Thoracic aorta (tissue), 2 donors: ENCODE results near the gene NTRK3. TPM values are rescaled to one million over a fixed set of nuclear protein-coding genes. Genes with fewer than 3 reads are reported as not detected.

Experiments
- ATAC-seq: fragments of 150-250 bp; one replicate; pipeline ENCODE4 v1.8.0; 2017; ENCODE audit warnings: low read depth; ENCODE audit not compliant: insufficient number of reproducible peaks, low FRiP score
- DNase-seq: peaks from one replicate; pipeline ENCODE4 v3.0.0-alpha.2; 2020; ENCODE audit warnings: low spot score
- H3K27ac ChIP-seq, 2 donors: fragments of 200-600 bp; sonication (generic); 1 replicate in 1 of 2; 2 replicates in 1 of 2; pipeline ENCODE4 v1.5.1; 2016; ENCODE audit warnings: mild to moderate bottlenecking in 2 of 2, moderate library complexity in 2 of 2
- H3K27me3 ChIP-seq: fragments of 200-600 bp; sonication (generic); replicated peaks from 2 replicates; pipeline ENCODE4 v1.6.0; 2016; ENCODE audit warnings: mild to moderate bottlenecking; ENCODE audit not compliant: insufficient read depth
- H3K36me3 ChIP-seq: fragments of 200-600 bp; sonication (generic); one replicate; pipeline ENCODE4 v1.5.1; 2016
- H3K4me1 ChIP-seq, 2 donors: fragments of 200-600 bp; sonication (generic); 1 replicate in 1 of 2; 2 replicates in 1 of 2; pipeline versions ENCODE4 v1.5.1 to v1.6.0; 2016; ENCODE audit warnings: low read depth in 2 of 2, mild to moderate bottlenecking in 1 of 2; ENCODE audit not compliant: control insufficient read depth in 1 of 2
- H3K4me3 ChIP-seq: fragments of 200-600 bp; sonication (generic); 2 replicates; pipeline ENCODE4 v1.5.1; 2016; ENCODE audit warnings: mild to moderate bottlenecking
- H3K9me3 ChIP-seq: fragments of 200-600 bp; sonication (generic); 2 replicates; pipeline ENCODE4 v1.5.1; 2016
- total RNA-seq, 2 donors: library from RNA; depleted of rRNA; stranded (reverse); fragments of >200 nt; gene quantifications; one replicate each; pipeline versions ENCODE4 v1.1.0 to v1.2.3, GENCODE V29; 2016
- TF ChIP-seq, protein P1 (sequence below): fragments of 200-600 bp; sonication (generic); IDR thresholded peaks from one replicate; pipeline ENCODE4 v1.5.1; 2019; ENCODE audit warnings: antibody characterized with exemption

NTRK3 gene
- total RNA-seq, 2 donors from 2014 or later: 84.9 to 87.3 TPM

DNA sequence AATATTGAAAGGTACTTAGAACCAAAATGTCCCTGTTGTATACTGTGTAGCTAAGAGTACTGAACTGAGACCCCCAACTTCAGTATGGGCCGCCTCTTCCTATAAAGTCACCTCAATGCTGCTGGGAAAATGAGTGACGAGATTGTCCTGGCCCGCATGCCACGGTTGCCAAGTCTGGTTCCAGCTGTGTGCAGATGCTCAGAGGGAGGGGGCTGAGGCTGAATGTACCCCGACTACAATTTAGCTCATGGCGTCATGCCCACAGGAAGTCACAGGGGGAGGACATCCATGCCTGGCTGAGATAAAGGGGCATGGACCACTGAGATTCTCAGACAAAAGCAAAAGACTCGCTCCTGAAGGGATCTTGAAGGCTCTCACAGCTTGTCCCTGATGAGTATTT is 271.1 kb downstream of the NTRK3 start:
- no peaks in the 10 kb centered on the region for H3K27me3 ChIP-seq
- DNase-seq: no peak
- peaks cover 11 to 53% of the 10 kb centered on the region in 2 donors for H3K4me1 ChIP-seq
- TF ChIP-seq, protein P1, sequence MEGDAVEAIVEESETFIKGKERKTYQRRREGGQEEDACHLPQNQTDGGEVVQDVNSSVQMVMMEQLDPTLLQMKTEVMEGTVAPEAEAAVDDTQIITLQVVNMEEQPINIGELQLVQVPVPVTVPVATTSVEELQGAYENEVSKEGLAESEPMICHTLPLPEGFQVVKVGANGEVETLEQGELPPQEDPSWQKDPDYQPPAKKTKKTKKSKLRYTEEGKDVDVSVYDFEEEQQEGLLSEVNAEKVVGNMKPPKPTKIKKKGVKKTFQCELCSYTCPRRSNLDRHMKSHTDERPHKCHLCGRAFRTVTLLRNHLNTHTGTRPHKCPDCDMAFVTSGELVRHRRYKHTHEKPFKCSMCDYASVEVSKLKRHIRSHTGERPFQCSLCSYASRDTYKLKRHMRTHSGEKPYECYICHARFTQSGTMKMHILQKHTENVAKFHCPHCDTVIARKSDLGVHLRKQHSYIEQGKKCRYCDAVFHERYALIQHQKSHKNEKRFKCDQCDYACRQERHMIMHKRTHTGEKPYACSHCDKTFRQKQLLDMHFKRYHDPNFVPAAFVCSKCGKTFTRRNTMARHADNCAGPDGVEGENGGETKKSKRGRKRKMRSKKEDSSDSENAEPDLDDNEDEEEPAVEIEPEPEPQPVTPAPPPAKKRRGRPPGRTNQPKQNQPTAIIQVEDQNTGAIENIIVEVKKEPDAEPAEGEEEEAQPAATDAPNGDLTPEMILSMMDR: no peak
- no peaks in the 10 kb centered on the region for H3K9me3 ChIP-seq
- no peak for ATAC-seq
- no peak overlapping the region for H3K27ac ChIP-seq
- H3K36me3 ChIP-seq: no peaks in the 10 kb centered on the region
- no peak overlapping the region for H3K4me3 ChIP-seq

DNA sequence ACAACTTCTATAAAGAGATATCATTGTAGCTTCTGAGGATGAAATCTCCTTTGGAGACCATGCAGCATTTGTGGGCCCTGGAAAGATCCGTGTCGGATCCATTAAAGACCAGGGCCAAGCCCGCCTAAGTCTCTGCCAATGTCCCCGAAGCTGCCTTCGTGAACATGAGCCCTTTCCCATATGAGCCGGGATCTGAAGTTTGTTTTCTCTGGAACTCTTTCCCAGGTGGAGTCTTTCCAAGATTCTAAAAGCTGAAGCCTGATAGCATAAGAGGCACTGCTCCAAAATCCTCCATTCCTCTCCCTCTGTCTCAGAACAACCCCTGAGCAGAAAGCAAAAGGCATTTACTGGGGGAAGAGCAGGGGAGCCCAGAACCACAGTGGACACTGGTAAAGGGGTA is 274.6 kb downstream of the NTRK3 start:
- no peak overlapping the region for H3K4me3 ChIP-seq
- peaks cover 11 to 58% of the 10 kb centered on the region in 2 donors for H3K4me1 ChIP-seq
- no peaks in the 10 kb centered on the region for H3K36me3 ChIP-seq
- H3K27me3 ChIP-seq: no peaks in the 10 kb centered on the region
- ATAC-seq (no peak), DNase-seq (no peak)
- TF ChIP-seq, protein P1: no peak
- H3K27ac ChIP-seq: peak overlapping the region; percentile 47 to 68
- H3K9me3 ChIP-seq: no peaks in the 10 kb centered on the region

DNA sequence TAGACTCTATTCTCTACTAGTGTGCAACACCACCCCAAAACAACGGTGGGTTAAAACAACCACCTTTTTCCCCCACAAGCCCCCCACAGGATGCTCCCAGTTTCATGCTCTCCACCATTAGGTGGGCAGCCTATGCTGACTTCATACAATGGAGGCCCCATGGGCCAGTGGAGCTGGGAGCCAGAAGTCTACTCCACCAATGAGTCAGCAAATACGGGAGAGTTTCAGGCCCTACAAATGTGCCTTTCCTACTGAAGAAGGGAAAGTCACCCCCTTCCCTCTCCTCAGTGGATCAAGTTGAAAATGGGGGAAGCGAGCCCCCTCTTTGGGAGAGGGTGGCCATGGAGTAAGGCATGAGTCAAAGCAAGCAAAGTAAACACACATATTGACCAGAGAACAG is 278.6 kb downstream of the NTRK3 start:
- Histone ChIP-seq H3K4me3 (no peak overlapping the region), H3K9me3 (no peaks in the 10 kb centered on the region), H3K36me3 (no peaks in the 10 kb centered on the region), H3K27ac (no peak overlapping the region), H3K4me1 (peaks cover 11 to 59% of the 10 kb centered on the region in 2 donors), H3K27me3 (no peaks in the 10 kb centered on the region)
- TF ChIP-seq, protein P1: no peak
- DNase-seq (no peak), ATAC-seq (no peak)

DNA sequence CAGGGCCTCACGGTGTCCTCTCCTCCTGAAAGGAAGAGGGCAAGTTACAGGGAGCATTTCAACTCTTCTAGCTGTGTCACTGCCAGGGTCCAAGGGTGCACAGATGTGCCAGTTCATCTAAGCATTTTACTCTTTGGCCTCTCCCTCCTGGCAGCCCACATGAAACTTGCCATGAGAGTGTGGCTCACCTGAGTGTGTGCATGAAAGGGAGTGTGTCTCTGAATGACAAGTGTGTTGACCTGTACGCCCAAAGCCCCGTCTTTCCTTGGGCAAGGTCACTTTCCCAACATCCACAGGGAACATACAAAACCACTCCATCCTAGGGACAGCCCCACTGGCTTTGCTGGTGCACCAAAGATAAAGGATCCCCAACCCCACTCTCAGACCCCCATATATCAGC is 280.0 kb downstream of the NTRK3 start:
- TF ChIP-seq, protein P1: no peak
- H3K4me1 ChIP-seq: peaks cover under 1 to 55% of the 10 kb centered on the region in 2 donors
- H3K4me3 ChIP-seq: no peak overlapping the region
- H3K27me3 ChIP-seq: no peaks in the 10 kb centered on the region
- H3K9me3 ChIP-seq: no peaks in the 10 kb centered on the region
- no peak for DNase-seq
- no peak overlapping the region for H3K27ac ChIP-seq
- ATAC-seq: no peak
- H3K36me3 ChIP-seq: no peaks in the 10 kb centered on the region

DNA sequence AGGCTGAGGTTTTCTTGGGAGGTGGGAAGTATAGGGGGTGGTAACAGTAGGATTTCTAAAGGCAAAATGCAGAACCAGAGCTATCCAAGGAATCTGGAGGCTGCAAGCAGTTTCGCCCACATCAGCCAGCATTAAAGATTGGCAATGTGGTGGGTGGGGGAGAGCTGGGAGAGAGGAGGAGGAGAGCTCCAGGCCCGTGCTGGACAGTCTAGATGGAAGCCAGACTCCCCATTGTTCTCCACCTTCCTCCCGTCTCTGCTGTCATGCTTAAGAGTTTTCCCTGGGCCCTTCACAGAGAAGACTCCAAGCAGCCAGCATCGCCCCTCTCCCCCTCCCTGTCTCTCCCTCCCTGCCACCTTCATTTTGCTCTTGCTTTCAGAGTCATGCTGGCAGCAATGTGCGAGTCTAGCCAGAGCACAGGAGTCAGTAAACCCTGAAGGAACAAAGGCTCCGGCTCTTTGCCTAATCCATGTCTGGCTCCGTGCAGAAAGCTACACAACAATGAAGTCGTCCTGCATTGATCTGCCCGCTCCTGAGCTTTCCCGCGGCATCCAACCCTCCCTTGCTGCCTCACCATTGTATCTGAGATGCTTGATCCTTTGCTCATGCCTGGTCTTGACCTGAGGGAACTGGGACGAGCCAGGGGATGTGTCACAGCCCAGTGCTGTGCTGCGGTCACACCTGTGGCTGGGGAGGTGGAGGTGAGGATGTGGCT is 282.9 kb downstream of the NTRK3 start:
- ATAC-seq (no peak), DNase-seq (no peak)
- TF ChIP-seq, protein P1: no peak
- no peaks in the 10 kb centered on the region for H3K27me3 ChIP-seq
- peaks cover 9 to 60% of the 10 kb centered on the region in 2 donors for H3K4me1 ChIP-seq
- no peak overlapping the region for H3K4me3 ChIP-seq
- no peaks in the 10 kb centered on the region for H3K36me3 ChIP-seq
- no peaks in the 10 kb centered on the region for H3K9me3 ChIP-seq
- H3K27ac ChIP-seq: peak overlapping the region in 1 of 2 donors; percentile 23
